ENCODE data around the gene VARS1.

GRCh38 chr6:31834367-31835250, 39.1 kb upstream of the VARS1 start:
- TF ChIP-seq CTCF (IDR thresholded peaks at IDR 0.05) (peak in 1 of 3 donors; percentile 18), POLR2A (IDR thresholded peaks at IDR 0.05) (peak; percentile 61)
